Thoracic aorta (tissue), 2 donors: Measurements from ENCODE around the gene OLIG3. TPM values are rescaled to one million over a fixed set of nuclear protein-coding genes. Genes with fewer than 3 reads are reported as not detected.

Source experiments
- ATAC-seq: fragments of 150-250 bp; one replicate; pipeline ENCODE4 v1.8.0; 2017; ENCODE audit warnings: low read depth; ENCODE audit not compliant: insufficient number of reproducible peaks, low FRiP score
- DNase-seq: peaks from one replicate; pipeline ENCODE4 v3.0.0-alpha.2; 2020; ENCODE audit warnings: low spot score
- H3K27ac ChIP-seq, 2 donors: fragments of 200-600 bp; sonication (generic); 1 replicate in 1 of 2; 2 replicates in 1 of 2; pipeline ENCODE4 v1.5.1; 2016; ENCODE audit warnings: mild to moderate bottlenecking in 2 of 2, moderate library complexity in 2 of 2
- H3K27me3 ChIP-seq: fragments of 200-600 bp; sonication (generic); replicated peaks from 2 replicates; pipeline ENCODE4 v1.6.0; 2016; ENCODE audit warnings: mild to moderate bottlenecking; ENCODE audit not compliant: insufficient read depth
- H3K36me3 ChIP-seq: fragments of 200-600 bp; sonication (generic); one replicate; pipeline ENCODE4 v1.5.1; 2016
- H3K4me1 ChIP-seq, 2 donors: fragments of 200-600 bp; sonication (generic); 1 replicate in 1 of 2; 2 replicates in 1 of 2; pipeline versions ENCODE4 v1.5.1 to v1.6.0; 2016; ENCODE audit warnings: low read depth in 2 of 2, mild to moderate bottlenecking in 1 of 2; ENCODE audit not compliant: control insufficient read depth in 1 of 2
- H3K4me3 ChIP-seq: fragments of 200-600 bp; sonication (generic); 2 replicates; pipeline ENCODE4 v1.5.1; 2016; ENCODE audit warnings: mild to moderate bottlenecking
- H3K9me3 ChIP-seq: fragments of 200-600 bp; sonication (generic); 2 replicates; pipeline ENCODE4 v1.5.1; 2016
- total RNA-seq, 2 donors: library from RNA; depleted of rRNA; stranded (reverse); fragments of >200 nt; gene quantifications; one replicate each; pipeline versions ENCODE4 v1.1.0 to v1.2.3, GENCODE V29; 2016
- TF ChIP-seq, protein P1 (sequence below): fragments of 200-600 bp; sonication (generic); IDR thresholded peaks from one replicate; pipeline ENCODE4 v1.5.1; 2019; ENCODE audit warnings: antibody characterized with exemption

The OLIG3 gene
- total RNA-seq = not detected

DNA sequence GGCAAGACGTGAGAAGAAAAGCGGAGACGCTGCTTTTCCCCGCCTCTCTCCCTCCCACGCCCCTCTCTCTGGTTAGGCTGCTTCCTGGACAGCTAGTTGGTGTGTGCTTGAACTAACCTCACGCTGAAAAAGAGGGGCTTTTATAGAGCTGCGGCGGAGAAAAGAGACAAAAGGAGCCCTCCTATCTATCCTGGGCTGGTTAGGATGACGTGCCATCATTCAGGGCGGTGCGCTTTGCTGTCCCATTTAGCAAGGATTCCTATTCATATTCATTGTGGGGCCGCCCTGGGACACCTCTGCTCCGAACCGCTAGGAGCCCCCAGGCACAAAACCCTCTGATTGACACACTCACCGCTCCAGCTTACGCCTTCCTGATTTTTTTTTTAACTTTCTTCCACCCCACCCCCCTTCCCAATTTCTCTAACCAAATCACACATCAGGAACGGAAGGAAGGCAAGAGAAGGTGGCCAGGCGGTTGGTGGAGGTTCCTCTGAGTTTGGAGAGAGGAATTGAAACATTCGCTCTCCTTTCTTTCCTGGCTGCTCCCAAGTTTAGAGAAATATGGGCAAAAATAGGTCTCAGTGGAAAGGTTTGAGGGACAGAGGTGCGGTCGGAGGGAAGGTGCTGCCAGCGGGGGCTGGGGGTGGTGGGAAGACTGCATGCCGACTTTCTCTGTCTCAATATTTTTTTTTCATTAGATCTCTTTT, at the start of gene OLIG3:
TSS of gene OLIG3 (minus strand) at position 114 of the 707 bp plus-strand sequence. CDS start 224 bp downstream, outside the sequence.
- Histone ChIP-seq H3K4me3 (peak within 1 kb of the TSS; percentile 40), H3K4me1 (peaks cover 0 to 47% of the 10 kb centered on the region in 2 donors), H3K27ac (peak within 1 kb of the TSS in 1 of 2 donors; percentile 18), H3K27me3 (peaks cover 40% of the 10 kb centered on the region), H3K36me3 (no peaks in the 10 kb centered on the region), H3K9me3 (no peaks in the 10 kb centered on the region)
- TF ChIP-seq, protein P1, sequence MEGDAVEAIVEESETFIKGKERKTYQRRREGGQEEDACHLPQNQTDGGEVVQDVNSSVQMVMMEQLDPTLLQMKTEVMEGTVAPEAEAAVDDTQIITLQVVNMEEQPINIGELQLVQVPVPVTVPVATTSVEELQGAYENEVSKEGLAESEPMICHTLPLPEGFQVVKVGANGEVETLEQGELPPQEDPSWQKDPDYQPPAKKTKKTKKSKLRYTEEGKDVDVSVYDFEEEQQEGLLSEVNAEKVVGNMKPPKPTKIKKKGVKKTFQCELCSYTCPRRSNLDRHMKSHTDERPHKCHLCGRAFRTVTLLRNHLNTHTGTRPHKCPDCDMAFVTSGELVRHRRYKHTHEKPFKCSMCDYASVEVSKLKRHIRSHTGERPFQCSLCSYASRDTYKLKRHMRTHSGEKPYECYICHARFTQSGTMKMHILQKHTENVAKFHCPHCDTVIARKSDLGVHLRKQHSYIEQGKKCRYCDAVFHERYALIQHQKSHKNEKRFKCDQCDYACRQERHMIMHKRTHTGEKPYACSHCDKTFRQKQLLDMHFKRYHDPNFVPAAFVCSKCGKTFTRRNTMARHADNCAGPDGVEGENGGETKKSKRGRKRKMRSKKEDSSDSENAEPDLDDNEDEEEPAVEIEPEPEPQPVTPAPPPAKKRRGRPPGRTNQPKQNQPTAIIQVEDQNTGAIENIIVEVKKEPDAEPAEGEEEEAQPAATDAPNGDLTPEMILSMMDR = no peak
- DNase-seq = no peak
- ATAC-seq = no peak

DNA sequence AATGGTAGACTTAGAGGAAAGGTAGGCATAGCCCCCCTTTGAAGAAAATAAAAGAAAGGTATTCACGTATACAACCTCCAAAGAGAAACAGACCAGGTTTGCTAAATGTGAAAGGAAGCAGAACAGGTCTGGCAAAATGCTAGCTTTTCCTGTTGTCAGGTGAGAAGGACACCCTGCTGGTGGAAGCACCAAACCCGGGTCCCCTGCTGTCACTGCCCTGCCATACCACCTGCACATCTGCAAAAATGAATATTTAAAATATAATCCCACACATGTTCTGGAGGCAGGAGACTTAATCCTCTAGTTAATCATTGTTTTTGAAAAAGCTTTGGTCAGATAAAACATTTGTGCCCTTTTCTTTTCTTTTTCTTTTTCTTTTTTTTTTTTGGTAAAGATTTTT, 48.9 kb upstream of the OLIG3 start:
- no peak for ATAC-seq

DNA sequence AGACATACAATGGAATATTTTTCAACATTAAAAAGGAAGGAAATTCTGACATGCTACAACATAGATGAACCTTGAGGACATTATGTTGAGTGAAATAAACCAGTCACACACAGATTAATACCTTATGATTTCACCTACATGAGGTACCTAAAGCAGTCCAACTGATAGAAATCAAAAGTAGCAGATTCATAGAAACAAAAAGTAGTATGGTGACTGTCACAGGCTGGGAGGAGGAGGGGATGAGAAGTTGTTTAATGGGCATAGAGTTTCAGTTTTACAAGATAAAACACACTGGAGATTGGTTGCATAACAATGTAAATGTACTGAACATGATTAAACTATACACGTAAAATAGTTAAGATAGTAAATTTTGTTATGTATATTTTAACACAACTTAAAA, 48.5 kb upstream of the OLIG3 start:
- Histone ChIP-seq H3K36me3 (no peaks in the 10 kb centered on the region), H3K9me3 (no peaks in the 10 kb centered on the region), H3K27me3 (no peaks in the 10 kb centered on the region), H3K4me3 (no peak overlapping the region), H3K27ac (no peak overlapping the region), H3K4me1 (no peaks in the 10 kb centered on the region)
- DNase-seq (no peak), ATAC-seq (no peak)
- TF ChIP-seq, protein P1 = no peak

More for the DNA sequence above, 48.9 kb upstream of the OLIG3 start:
- Histone ChIP-seq H3K36me3 (no peaks in the 10 kb centered on the region), H3K4me3 (no peak overlapping the region), H3K9me3 (no peaks in the 10 kb centered on the region), H3K27ac (no peak overlapping the region), H3K4me1 (no peaks in the 10 kb centered on the region), H3K27me3 (no peaks in the 10 kb centered on the region)
- TF ChIP-seq, protein P1 = no peak
- no peak for DNase-seq

DNA sequence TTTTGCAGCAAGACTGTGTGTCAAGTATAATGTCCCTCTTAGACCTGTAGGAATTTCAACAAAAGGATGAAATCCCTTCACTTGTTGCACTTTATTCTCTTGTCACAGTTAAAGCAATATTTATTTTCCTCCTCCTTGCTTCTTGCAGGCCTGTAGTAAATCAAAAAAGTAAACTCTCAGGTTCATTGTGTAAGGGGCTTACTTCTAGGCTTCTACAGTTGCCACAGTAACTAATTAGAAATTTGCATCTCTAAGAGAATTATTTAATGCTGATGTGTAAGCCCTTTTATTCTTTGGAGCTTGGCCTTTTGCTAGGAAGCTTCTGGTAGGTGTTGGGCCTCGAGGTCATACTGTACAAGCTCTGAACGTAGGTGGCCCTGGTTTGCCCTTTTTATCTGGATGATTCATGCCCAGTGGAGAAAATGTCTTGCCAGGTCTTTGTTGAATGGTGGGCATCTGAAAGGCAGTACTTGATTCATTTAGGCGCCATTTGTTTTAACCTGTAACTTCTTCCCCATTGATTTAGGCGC, 47.4 kb upstream of the OLIG3 start:
- Histone ChIP-seq H3K36me3 (no peaks in the 10 kb centered on the region), H3K9me3 (no peaks in the 10 kb centered on the region), H3K27me3 (no peaks in the 10 kb centered on the region), H3K27ac (no peak overlapping the region), H3K4me1 (no peaks in the 10 kb centered on the region), H3K4me3 (no peak overlapping the region)
- ATAC-seq = no peak
- TF ChIP-seq, protein P1 = no peak
- no peak for DNase-seq

DNA sequence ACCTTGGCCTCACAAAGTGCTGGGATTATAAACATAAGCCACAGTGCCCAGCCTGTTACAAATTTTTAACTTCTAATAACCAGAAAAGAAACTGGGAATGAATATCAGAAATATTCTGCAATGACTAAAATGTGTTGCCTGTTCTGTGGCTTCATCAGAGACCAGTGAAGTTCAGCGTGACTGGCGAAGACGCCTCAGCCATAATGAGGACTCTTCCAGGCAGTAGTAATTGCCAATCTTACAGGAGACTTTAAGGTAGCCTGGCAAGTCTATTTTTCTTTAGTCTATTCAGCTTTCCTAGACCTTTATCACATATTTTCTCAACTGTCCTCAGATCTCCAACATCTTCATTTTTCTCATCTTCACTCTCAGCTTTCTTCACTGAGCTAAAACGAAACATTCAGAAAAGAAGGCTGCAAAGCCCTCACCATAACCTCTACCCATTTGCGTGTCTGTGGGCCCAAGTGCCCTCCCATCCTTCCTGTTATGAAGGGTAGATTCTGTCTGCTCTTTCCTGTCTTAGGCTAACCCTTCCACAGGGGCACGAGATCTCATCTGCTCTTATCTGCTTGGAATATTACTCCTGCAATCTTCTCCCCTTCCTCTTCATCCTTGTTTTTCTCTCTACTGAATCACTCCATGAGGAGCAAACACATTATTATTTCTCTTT, 42.0 kb upstream of the OLIG3 start:
- Histone ChIP-seq H3K27me3 (no peaks in the 10 kb centered on the region), H3K27ac (no peak overlapping the region), H3K36me3 (no peaks in the 10 kb centered on the region), H3K9me3 (no peaks in the 10 kb centered on the region), H3K4me1 (no peaks in the 10 kb centered on the region), H3K4me3 (no peak overlapping the region)
- ATAC-seq = no peak
- no peak for DNase-seq
- TF ChIP-seq, protein P1 = no peak
